Measurements from ENCODE around the gene CA4.

GRCh38 chr17:60135951-60136666 is 13.7 kb upstream of the CA4 start:
- TF ChIP-seq POLR2A (IDR thresholded peaks at IDR 0.05; ENCODE audit: low read depth, low read length) = no peak
- TF ChIP-seq TAF1 (IDR thresholded peaks at IDR 0.05; ENCODE audit: borderline replicate concordance, low read depth, low read length) = no peak
